Endothelial cell of umbilical vein (primary cell): ENCODE measurements around the gene CYTIP. TPM values are rescaled to one million over a fixed set of nuclear protein-coding genes. Genes with fewer than 3 reads are reported as not detected.

ENCODE experiments used
- BruUV-seq: library from RNA; stranded (reverse); fragments of 400-500 nt; replicated peaks from 2 replicates; lab custom pipeline; 2021; lab: Mats Ljungman, UMichigan
- CTCF ChIA-PET: fragments of 300-600, 350-600 bp; sonication (Branson Sonifier 250); formaldehyde crosslinking; loops from one replicate; lab custom pipeline; 2021; ENCODE audit warnings: antibody characterized with exemption, inconsistent platforms; lab: Charles Lee
- POLR2A ChIA-PET: fragments of 300-600, 350-600 bp; sonication (Branson Sonifier 250); formaldehyde crosslinking; loops from one replicate; lab custom pipeline; 2021; ENCODE audit warnings: antibody characterized with exemption, inconsistent platforms; lab: Charles Lee
- DNase-seq: peaks from one replicate; pipeline ENCODE4 v3.0.0-alpha.2; 2011; ENCODE audit warnings: low read depth, low spot score
- FAIRE-seq: peaks from 2 replicates; lab custom pipeline; 2011; peaks lifted over from hg19 to GRCh38; lab: Jason Lieb, UNC
- H2AFZ ChIP-seq: 2 replicates; pipeline ENCODE4 v1.6.0; 2012; ENCODE audit warnings: low read depth, low read length, control low read depth, inconsistent platforms
- H3K27ac ChIP-seq: 2 replicates; pipeline ENCODE4 v1.5.1; 2011; ENCODE audit warnings: low read depth, mild to moderate bottlenecking, control low read depth, low read length, moderate library complexity; ENCODE audit not compliant: insufficient read depth
- H3K27me3 ChIP-seq, 2 experiments: 2 replicates each; pipeline versions ENCODE4 v1.6.0 to v1.6.1; 2011; ENCODE audit warnings: low read length in 2 of 2, mixed read lengths in 1 of 2; ENCODE audit not compliant: control insufficient read depth in 2 of 2, insufficient read depth in 2 of 2
- H3K36me3 ChIP-seq, 2 experiments: 2 replicates in 1 of 2; 3 replicates in 1 of 2; pipeline ENCODE4 v1.5.1; 2011; ENCODE audit warnings: low read length in 2 of 2, mild to moderate bottlenecking in 1 of 2, moderate library complexity in 1 of 2; ENCODE audit not compliant: control insufficient read depth in 2 of 2, insufficient read depth in 2 of 2; ENCODE audit errors: extremely low read depth in 1 of 2
- H3K4me1 ChIP-seq: 3 replicates; pipeline ENCODE4 v1.5.1; 2011; ENCODE audit warnings: mild to moderate bottlenecking, low read length; ENCODE audit not compliant: control insufficient read depth, insufficient read depth; ENCODE audit errors: extremely low read depth
- H3K4me2 ChIP-seq: 2 replicates; pipeline ENCODE4 v1.6.1; 2011; ENCODE audit warnings: low read length, control low read depth, mixed read lengths; ENCODE audit not compliant: insufficient read depth
- H3K4me3 ChIP-seq, 3 experiments: fragments of 200-600 bp in 1 of 3; sonication (generic), shearing (Covaris generic) in 1 of 3; replicated peaks in 1 of 3; 2 replicates each; pipeline ENCODE4 v1.5.1; 2011 to 2016; ENCODE audit warnings: control low read depth in 3 of 3, low read length in 3 of 3, mild to moderate bottlenecking in 2 of 3, inconsistent platforms in 1 of 3, low read depth in 1 of 3, moderate library complexity in 1 of 3; ENCODE audit not compliant: insufficient read depth in 1 of 3
- H3K79me2 ChIP-seq: 2 replicates; pipeline ENCODE4 v1.6.0; 2012; ENCODE audit warnings: low read length, inconsistent platforms; ENCODE audit not compliant: control insufficient read depth, insufficient read depth
- H3K9ac ChIP-seq: replicated peaks from 2 replicates; pipeline ENCODE3; 2011; ENCODE audit warnings: low read length, control low read depth; ENCODE audit not compliant: insufficient read depth; ENCODE audit errors: extremely low read depth
- H3K9me1 ChIP-seq: replicated peaks from 3 replicates; pipeline ENCODE4 v1.6.0; 2011; ENCODE audit warnings: mild to moderate bottlenecking, low read length; ENCODE audit not compliant: control insufficient read depth, insufficient read depth; ENCODE audit errors: extremely low read depth
- H3K9me3 ChIP-seq: replicated peaks from 2 replicates; pipeline ENCODE4 v1.5.1; 2012; ENCODE audit warnings: low read length, inconsistent platforms; ENCODE audit not compliant: control insufficient read depth, insufficient read depth
- H4K20me1 ChIP-seq: replicated peaks from 2 replicates; pipeline ENCODE3; 2011; ENCODE audit warnings: mild to moderate bottlenecking, low read length; ENCODE audit not compliant: control insufficient read depth, insufficient read depth; ENCODE audit errors: extremely low read depth
- EZH2 ChIP-seq: IDR thresholded peaks from 2 replicates; pipeline ENCODE4 v1.6.1; 2012; ENCODE audit warnings: borderline replicate concordance, low read depth, mild to moderate bottlenecking, moderate library complexity, low read length, inconsistent platforms; ENCODE audit not compliant: severe bottlenecking
- JUN ChIP-seq: IDR thresholded peaks from 2 replicates; pipeline ENCODE4 v1.6.1; 2011; ENCODE audit warnings: borderline replicate concordance, low read depth; ENCODE audit not compliant: insufficient read length, insufficient read depth
- POLR2AphosphoS5 ChIP-seq: IDR thresholded peaks from 2 replicates; pipeline ENCODE4 v1.6.1; 2012; ENCODE audit warnings: low read depth, mild to moderate bottlenecking, control low read depth, low read length, moderate library complexity; ENCODE audit not compliant: insufficient read depth
- dilution Hi-C: fragments of 300-500 bp; cut with MboI; formaldehyde crosslinking; loops from one replicate; pipeline ENCODE4 v1.15.0; 2019; ENCODE audit warnings: low sequenced_read_pairs; ENCODE audit not compliant: extremely low pct_ligation_motif_present
- intact Hi-C: fragments of 100-400 bp; cut with micrococcal nuclease; formaldehyde crosslinking; loops from one replicate; pipeline ENCODE4 v1.10.0; 2022
- polyA plus RNA-seq, 4 experiments: library from polyadenylated mRNA; depleted of rRNA in 3 of 4; stranded (reverse) in 3 of 4; unstranded in 1 of 4; fragments of >200 nt; gene quantifications; 2 replicates each; pipeline versions ENCODE4 v1.2.1 to v1.2.3, GENCODE V29; 2011 to 2012; ENCODE audit warnings: missing spikeins in 1 of 4
- total RNA-seq: library from RNA; stranded (reverse); gene quantifications from 2 replicates; pipeline ENCODE4 v1.2.3, GENCODE V29; 2021

The CYTIP gene
- total and polyA plus RNA-seq, 2 donors (not counting 3 experiments of a cell fraction or from before 2014, with no cell fraction given), result not detected

DNA sequence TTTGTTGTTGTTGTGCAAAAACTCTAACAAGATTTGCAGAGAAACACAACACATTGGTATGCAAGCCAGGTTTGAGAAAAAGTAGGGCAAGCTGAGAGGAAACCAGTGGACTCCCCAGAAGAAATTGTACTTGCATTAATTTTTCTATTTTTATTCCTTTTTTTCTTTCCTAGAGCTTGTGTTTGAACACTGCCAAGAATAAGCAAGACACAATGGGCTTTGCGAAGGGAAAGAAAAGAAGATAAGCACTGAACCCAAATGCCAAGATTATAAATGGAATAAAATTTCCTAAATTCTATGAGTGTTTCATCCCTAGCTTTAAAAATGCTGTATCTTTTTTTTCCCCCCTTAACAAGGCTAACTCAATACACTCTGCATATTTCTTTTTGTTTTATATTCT is 17.0 kb upstream of the CYTIP start:
- no peaks in the 10 kb centered on the region for H3K9me3 ChIP-seq
- H3K27me3 ChIP-seq, result peaks cover 2 to 9% of the 10 kb centered on the region in 2 experiments
- H2AFZ ChIP-seq, result no peak overlapping the region
- H3K79me2 ChIP-seq, result no peaks in the 10 kb centered on the region
- no peak for FAIRE-seq
- DNase-seq, result no peak
- H3K9me1 ChIP-seq, result no peaks in the 10 kb centered on the region
- no peak overlapping the region for H3K4me2 ChIP-seq
- CTCF ChIA-PET, result interaction anchor here (1.4 kb wide), 1 partner anchor 37 kb away, joined by 4 read pairs; no protein-coding TSS in a partner anchor
- no peaks in the 10 kb centered on the region for H4K20me1 ChIP-seq
- BruUV-seq, result no TSS peak
- POLR2A ChIA-PET, result no interaction called here
- H3K4me3 ChIP-seq, result no peak overlapping the region
- H3K4me1 ChIP-seq, result no peaks in the 10 kb centered on the region
- no peaks in the 10 kb centered on the region for H3K36me3 ChIP-seq
- H3K27ac ChIP-seq, result no peak overlapping the region
- TF ChIP-seq JUN, result no peak
- intact Hi-C loops, result no loop called here
- dilution Hi-C loops, result no loop called here
- H3K9ac ChIP-seq, result no peak overlapping the region

- Histone ChIP-seq H3K4me3 (no peak overlapping the region), H3K27ac (no peak overlapping the region), H3K9ac (no peak overlapping the region), H3K79me2 (no peaks in the 10 kb centered on the region), H3K4me2 (no peak overlapping the region), H2AFZ (no peak overlapping the region), H3K9me1 (no peaks in the 10 kb centered on the region), H4K20me1 (no peaks in the 10 kb centered on the region), H3K27me3 (peaks cover 2 to 9% of the 10 kb centered on the region in 2 experiments), H3K9me3 (no peaks in the 10 kb centered on the region), H3K4me1 (no peaks in the 10 kb centered on the region), H3K36me3 (no peaks in the 10 kb centered on the region)
- TF ChIP-seq JUN (no peak), EZH2 (no peak), POLR2AphosphoS5 (no peak)
- CTCF ChIA-PET, result interaction anchor here (1.4 kb wide), 1 partner anchor 36 kb away, joined by 4 read pairs; no protein-coding TSS in a partner anchor
- dilution Hi-C loops (no loop called here), intact Hi-C loops (no loop called here)
- DNase-seq (no peak), FAIRE-seq (no peak)
- POLR2A ChIA-PET, result no interaction called here
- BruUV-seq, result no TSS peak
These were observed 16.5 kb upstream of the CYTIP start for GRCh38 chr2:157460384-157460837.
